ENCODE measurements around the gene STUM.
A peak's percentile ranks its signal among the peaks of the same experiment; 100 is the strongest.

Gene STUM

GRCh38 chr1:226607268-226607660 lies 58.7 kb downstream of the STUM start:
- H4K20me1 ChIP-seq (ENCODE audit: insufficient read depth, low read length), result no peaks in the 10 kb centered on the region
- no peak overlapping the region for H2AFZ ChIP-seq (ENCODE audit: low read length)
- H3K9ac ChIP-seq (ENCODE audit: low read length), result no peak overlapping the region
- peaks cover 11% of the 10 kb centered on the region; the same call in 1 of the 2 replicates for H3K4me1 ChIP-seq (ENCODE audit: low read length)
- no peaks in the 10 kb centered on the region for H3K9me2 ChIP-seq (replicated peaks; ENCODE audit: insufficient read depth, low read length)
- H3K4me2 ChIP-seq (ENCODE audit: low read depth, low read length), result no peak overlapping the region
- TF ChIP-seq CTCF (IDR thresholded peaks at IDR 0.05; ENCODE audit: low read length) (no peak), EZH2 (optimal IDR thresholded peaks at IDR 0.05; ENCODE audit: low read depth, low read length) (no peak), EZH2phosphoT487 (IDR thresholded peaks at IDR 0.05; ENCODE audit: low read length) (no peak)
- no peaks in the 10 kb centered on the region for H3K27me3 ChIP-seq (replicated peaks; ENCODE audit: insufficient read depth, low read length)
- H3K79me2 ChIP-seq (ENCODE audit: low read length), result no peaks in the 10 kb centered on the region
- no peak overlapping the region for H3K4me3 ChIP-seq (ENCODE audit: low read length)
- no peak for DNase-seq
- no peaks in the 10 kb centered on the region for H3K36me3 ChIP-seq (replicated peaks; ENCODE audit: insufficient read depth, low read length)
- no peaks in the 10 kb centered on the region for H3K9me3 ChIP-seq (replicated peaks; ENCODE audit: insufficient read depth, low read length)
- H3K27ac ChIP-seq (ENCODE audit: low read length), result no peak overlapping the region
- H3F3A ChIP-seq (ENCODE audit: insufficient read depth, low read length), result no peaks in the 10 kb centered on the region

- no peaks in the 10 kb centered on the region for H3K9me3 ChIP-seq (replicated peaks; ENCODE audit: insufficient read depth, low read length)
- H3K9ac ChIP-seq (ENCODE audit: low read length), result no peak overlapping the region
- DNase-seq, result no peak
- no peaks in the 10 kb centered on the region for H4K20me1 ChIP-seq (ENCODE audit: insufficient read depth, low read length)
- H3K27ac ChIP-seq (ENCODE audit: low read length), result no peak overlapping the region
- H3K4me1 ChIP-seq (ENCODE audit: low read length), result peaks cover 9% of the 10 kb centered on the region; the same call in 1 of the 2 replicates
- no peaks in the 10 kb centered on the region for H3K9me2 ChIP-seq (replicated peaks; ENCODE audit: insufficient read depth, low read length)
- H3K4me2 ChIP-seq (ENCODE audit: low read depth, low read length), result no peak overlapping the region
- no peaks in the 10 kb centered on the region for H3K27me3 ChIP-seq (replicated peaks; ENCODE audit: insufficient read depth, low read length)
- no peak overlapping the region for H3K4me3 ChIP-seq (ENCODE audit: low read length)
- H3K36me3 ChIP-seq (replicated peaks; ENCODE audit: insufficient read depth, low read length), result no peaks in the 10 kb centered on the region
- H3F3A ChIP-seq (ENCODE audit: insufficient read depth, low read length), result no peaks in the 10 kb centered on the region
- H3K79me2 ChIP-seq (ENCODE audit: low read length), result no peaks in the 10 kb centered on the region
- H2AFZ ChIP-seq (ENCODE audit: low read length), result no peak overlapping the region
- TF ChIP-seq EZH2 (optimal IDR thresholded peaks at IDR 0.05; ENCODE audit: low read depth, low read length) (no peak), EZH2phosphoT487 (IDR thresholded peaks at IDR 0.05; ENCODE audit: low read length) (no peak), CTCF (IDR thresholded peaks at IDR 0.05; ENCODE audit: low read length) (no peak)
These were observed 59.3 kb downstream of the STUM start for GRCh38 chr1:226607821-226608220.

GRCh38 chr1:226608699-226609505 lies 60.3 kb downstream of the STUM start:
- TF ChIP-seq CTCF (IDR thresholded peaks at IDR 0.05; ENCODE audit: low read length) (peak; percentile 97), EZH2phosphoT487 (IDR thresholded peaks at IDR 0.05; ENCODE audit: low read length) (no peak), EZH2 (optimal IDR thresholded peaks at IDR 0.05; ENCODE audit: low read depth, low read length) (no peak)
- Histone ChIP-seq H3K4me2 (ENCODE audit: low read depth, low read length) (no peak overlapping the region), H3F3A (ENCODE audit: insufficient read depth, low read length) (no peaks in the 10 kb centered on the region)

More at GRCh38 chr1:226608699-226609505, 60.3 kb downstream of the STUM start:
- DNase-seq, result peak; percentile 73
- Histone ChIP-seq H3K9me2 (replicated peaks; ENCODE audit: insufficient read depth, low read length) (no peaks in the 10 kb centered on the region), H4K20me1 (ENCODE audit: insufficient read depth, low read length) (no peaks in the 10 kb centered on the region), H3K4me1 (ENCODE audit: low read length) (0 out of 2 replicates have a peak, but pooled peaks cover 7% of the 10 kb centered on the region), H3K27ac (ENCODE audit: low read length) (no peak overlapping the region), H3K79me2 (ENCODE audit: low read length) (no peaks in the 10 kb centered on the region), H3K9me3 (replicated peaks; ENCODE audit: insufficient read depth, low read length) (no peaks in the 10 kb centered on the region), H3K9ac (ENCODE audit: low read length) (no peak overlapping the region), H2AFZ (ENCODE audit: low read length) (no peak overlapping the region), H3K36me3 (replicated peaks; ENCODE audit: insufficient read depth, low read length) (no peaks in the 10 kb centered on the region), H3K4me3 (ENCODE audit: low read length) (no peak overlapping the region), H3K27me3 (replicated peaks; ENCODE audit: insufficient read depth, low read length) (no peaks in the 10 kb centered on the region)
